Measurements from ENCODE around the gene CTXN3. TPM values are rescaled to one million over a fixed set of nuclear protein-coding genes. Genes with fewer than 3 reads are reported as not detected.
"Not testable (repeated sequence)": the region's sequence is repeated elsewhere in the genome, so short reads cannot be mapped to it uniquely, and the experiment has no call there.

CTXN3 gene
- total RNA-seq, 4 donors from 2014 or later = 0.13 TPM; not detected in 3

DNA sequence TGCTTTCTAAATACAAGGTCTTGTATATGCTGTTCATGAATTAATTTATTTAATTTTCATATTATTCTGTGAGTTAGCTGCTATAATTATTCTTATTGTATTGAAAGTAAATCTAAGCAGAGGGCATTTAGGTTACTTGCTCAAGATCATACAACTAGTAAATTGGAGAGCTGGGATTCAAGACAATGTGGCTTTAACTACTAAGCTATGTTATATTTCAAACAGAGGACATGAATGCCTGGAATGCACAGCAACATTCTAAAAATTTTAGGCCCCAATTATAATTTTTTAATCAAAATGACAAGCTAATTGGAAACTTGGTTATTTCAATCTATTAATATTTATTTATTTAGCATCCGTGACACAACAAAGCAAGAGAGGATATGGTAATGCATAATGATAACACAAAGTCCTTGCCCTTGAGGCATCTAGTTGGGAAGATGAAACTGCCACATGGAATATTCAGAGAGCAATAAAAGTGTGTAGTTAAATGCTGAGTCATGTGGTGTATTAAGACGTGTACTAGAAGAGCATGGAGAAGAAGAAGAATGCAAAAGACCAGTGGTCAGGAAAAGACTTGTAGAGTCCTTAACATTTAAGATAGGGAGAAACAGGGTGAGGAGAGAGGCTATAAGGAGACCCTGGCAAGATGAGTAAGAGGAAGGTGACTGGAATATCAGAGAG is 24.4 kb downstream of the CTXN3 start:
- H3K36me3 ChIP-seq = no peaks in the 10 kb centered on the region
- no peak for DNase-seq
- no peaks in the 10 kb centered on the region for H3K4me1 ChIP-seq
- H3K27ac ChIP-seq = no peak overlapping the region
- TF ChIP-seq, protein P1, sequence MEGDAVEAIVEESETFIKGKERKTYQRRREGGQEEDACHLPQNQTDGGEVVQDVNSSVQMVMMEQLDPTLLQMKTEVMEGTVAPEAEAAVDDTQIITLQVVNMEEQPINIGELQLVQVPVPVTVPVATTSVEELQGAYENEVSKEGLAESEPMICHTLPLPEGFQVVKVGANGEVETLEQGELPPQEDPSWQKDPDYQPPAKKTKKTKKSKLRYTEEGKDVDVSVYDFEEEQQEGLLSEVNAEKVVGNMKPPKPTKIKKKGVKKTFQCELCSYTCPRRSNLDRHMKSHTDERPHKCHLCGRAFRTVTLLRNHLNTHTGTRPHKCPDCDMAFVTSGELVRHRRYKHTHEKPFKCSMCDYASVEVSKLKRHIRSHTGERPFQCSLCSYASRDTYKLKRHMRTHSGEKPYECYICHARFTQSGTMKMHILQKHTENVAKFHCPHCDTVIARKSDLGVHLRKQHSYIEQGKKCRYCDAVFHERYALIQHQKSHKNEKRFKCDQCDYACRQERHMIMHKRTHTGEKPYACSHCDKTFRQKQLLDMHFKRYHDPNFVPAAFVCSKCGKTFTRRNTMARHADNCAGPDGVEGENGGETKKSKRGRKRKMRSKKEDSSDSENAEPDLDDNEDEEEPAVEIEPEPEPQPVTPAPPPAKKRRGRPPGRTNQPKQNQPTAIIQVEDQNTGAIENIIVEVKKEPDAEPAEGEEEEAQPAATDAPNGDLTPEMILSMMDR (IDR thresholded peaks at IDR 0.05) = no peak
- no peak for TF ChIP-seq POLR2A (IDR thresholded peaks at IDR 0.05)
- H3K9me3 ChIP-seq = no peaks in the 10 kb centered on the region
- no peak overlapping the region for H3K4me3 ChIP-seq
- WGBS, 2 donors = 60 to 62% methylated on average over 2 of the region's 2 CpGs
- intact Hi-C loops (cut with DNase I) = no loop called here
- no peaks in the 10 kb centered on the region for H3K27me3 ChIP-seq

DNA sequence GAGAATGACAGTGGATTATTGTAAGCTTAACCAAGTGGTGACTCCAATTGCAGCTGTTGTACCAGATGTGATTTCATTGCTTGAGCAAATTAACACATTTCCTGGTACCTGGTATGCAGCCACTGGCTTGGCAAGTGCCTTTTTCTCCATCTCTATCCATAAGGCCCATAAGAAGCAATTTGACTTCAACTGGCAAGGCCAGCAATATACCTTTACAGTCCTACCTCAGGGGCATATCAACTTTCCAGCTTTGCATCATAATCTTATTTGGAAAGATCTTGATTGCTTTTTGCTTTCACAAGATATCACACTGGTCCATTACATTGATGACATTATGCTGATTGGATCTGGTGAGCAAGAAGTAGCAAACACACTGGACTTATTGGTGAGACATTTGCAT is 28.1 kb downstream of the CTXN3 start:
- H3K4me1 ChIP-seq; H3K4me3 ChIP-seq; H3K9me3 ChIP-seq; H3K27ac ChIP-seq; H3K36me3 ChIP-seq; intact Hi-C loops (cut with DNase I); H3K27me3 ChIP-seq; DNase-seq: not testable (repeated sequence)

DNA sequence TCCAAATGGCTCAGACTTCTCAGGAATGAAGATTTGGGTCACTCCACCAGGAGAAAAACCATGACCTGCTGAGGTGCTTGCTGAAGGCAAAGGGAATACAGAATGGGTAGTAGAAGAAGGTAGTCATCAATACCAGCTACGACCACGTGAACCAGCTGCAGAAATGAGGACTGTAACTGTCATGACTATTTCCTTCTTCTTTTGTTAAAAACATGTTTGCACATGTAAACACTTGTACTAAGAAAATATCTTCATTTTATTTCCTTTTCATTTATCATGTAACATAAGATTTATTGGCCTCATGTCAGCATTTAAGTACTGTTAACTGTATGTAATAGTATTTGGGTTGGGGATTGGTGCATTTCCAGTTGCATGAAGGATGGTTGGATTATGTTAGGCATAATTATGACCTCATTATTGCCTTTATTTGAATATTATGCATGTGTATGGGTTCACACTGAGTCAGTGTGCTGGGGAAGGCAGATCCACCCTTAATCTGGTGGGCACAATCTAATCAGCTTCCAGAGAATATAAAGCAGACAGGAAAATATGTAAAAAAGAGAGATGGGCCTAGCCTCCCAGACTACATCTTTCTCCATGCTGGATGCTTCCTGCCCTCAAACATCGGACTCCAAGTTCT is 30.9 kb downstream of the CTXN3 start:
- H3K27me3 ChIP-seq; H3K4me1 ChIP-seq; intact Hi-C loops (cut with DNase I); H3K36me3 ChIP-seq; DNase-seq; H3K4me3 ChIP-seq; H3K9me3 ChIP-seq; H3K27ac ChIP-seq: not testable (repeated sequence)
- 51 to 52% methylated on average over 3 of the region's 3 CpGs for WGBS, 2 donors

DNA sequence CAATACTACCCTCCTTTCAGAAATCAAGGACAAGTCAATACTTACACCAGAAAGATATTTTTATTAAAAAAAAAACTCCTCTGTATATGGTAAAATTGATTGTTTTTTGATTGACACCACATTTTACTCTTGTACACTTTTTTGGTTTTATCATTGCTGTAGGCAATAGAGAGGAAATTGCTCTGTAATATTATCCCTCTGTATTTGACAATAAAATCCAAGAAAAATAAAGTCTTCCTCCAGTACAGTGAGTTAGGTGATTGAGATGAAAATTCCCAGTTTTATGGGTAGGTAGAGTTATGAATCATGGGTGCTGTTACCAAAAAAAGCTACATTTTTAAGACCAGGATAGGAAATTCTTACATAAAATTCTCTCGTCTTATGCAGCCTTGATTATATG is 31.7 kb downstream of the CTXN3 start:
- H3K27me3 ChIP-seq = no peaks in the 10 kb centered on the region
- no peaks in the 10 kb centered on the region for H3K36me3 ChIP-seq
- intact Hi-C loops (cut with DNase I) = no loop called here
- no peak for TF ChIP-seq POLR2A (IDR thresholded peaks at IDR 0.05)
- TF ChIP-seq, protein P1 (IDR thresholded peaks at IDR 0.05) = no peak
- H3K4me1 ChIP-seq = peaks cover 0 to 7% (median 0%) of the 10 kb centered on the region in 3 donors
- 85 to 88% methylated on average over 1 of the region's 1 CpG for WGBS, 2 donors
- no peak overlapping the region for H3K27ac ChIP-seq
- H3K9me3 ChIP-seq = no peaks in the 10 kb centered on the region
- DNase-seq = no peak
- no peak overlapping the region for H3K4me3 ChIP-seq

DNA sequence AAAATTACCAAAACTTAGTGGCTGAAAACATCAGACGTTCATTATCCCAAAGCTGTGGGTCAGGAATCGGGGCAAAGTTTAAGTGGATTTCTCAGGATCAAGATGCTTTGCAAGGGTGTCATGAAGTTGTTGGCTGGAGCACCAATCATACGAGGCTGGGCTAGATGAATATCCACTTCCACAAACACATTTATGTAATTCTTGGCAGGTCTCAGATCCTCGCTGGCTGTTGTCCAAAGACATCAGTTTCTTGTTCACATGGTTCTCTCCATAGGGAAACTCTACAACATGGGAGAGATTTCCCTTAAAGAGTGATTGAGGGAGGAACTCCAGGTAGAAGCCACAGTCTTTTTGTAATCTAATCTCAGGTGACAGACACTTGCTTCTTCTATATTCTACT is 34.1 kb downstream of the CTXN3 start:
- intact Hi-C loops (cut with DNase I) = no loop called here
- TF ChIP-seq, protein P1 (IDR thresholded peaks at IDR 0.05) = no peak
- TF ChIP-seq POLR2A (IDR thresholded peaks at IDR 0.05) = no peak
- DNase-seq = no peak

DNA sequence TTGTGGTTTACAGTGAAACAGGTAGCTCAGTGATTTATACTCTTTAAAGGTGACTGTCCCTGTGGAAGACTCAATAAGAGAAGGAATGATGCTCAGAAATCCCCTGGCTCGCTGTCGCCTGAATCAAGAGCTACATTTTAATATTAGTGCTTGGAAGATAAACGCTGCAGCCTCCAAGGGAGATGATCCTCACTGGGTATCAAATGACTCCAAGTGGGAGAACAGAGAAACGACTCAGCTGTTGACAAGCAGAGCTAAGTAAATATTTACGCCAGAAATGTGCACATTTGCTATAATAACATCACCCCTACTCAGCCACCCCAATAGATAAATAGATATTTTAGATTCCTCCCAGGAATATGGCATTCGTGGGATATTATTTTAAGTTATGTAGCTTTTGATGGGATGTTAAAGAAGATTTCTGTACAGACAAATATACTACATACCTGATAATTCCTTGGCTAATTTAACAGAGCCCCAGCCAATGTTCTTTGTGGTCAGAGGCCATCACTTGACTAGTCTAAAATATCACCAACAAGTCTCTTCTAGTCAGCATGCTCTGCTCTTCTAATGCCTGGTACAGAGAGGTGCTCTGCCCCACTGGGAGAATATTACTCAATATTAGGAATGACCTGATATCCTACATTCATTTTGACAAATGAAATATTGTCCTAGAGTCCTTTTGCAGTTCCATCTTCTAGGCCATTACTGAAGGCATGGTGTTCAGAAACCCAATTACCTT is 36.0 kb downstream of the CTXN3 start:
- H3K9me3 ChIP-seq = no peaks in the 10 kb centered on the region
- WGBS, 2 donors = 72 to 74% methylated on average over 6 of the region's 6 CpGs
- TF ChIP-seq, protein P1 (IDR thresholded peaks at IDR 0.05) = no peak
- no peak for TF ChIP-seq POLR2A (IDR thresholded peaks at IDR 0.05)
- peaks cover 0 to 15% (median 0%) of the 10 kb centered on the region in 3 donors for H3K4me1 ChIP-seq
- H3K27me3 ChIP-seq = no peaks in the 10 kb centered on the region
- no peak overlapping the region for H3K27ac ChIP-seq
- DNase-seq = no peak
- intact Hi-C loops (cut with DNase I) = no loop called here
- no peak overlapping the region for H3K4me3 ChIP-seq
- H3K36me3 ChIP-seq = no peaks in the 10 kb centered on the region

More for the DNA sequence above, 34.1 kb downstream of the CTXN3 start:
- Histone ChIP-seq H3K27ac (no peak overlapping the region), H3K9me3 (no peaks in the 10 kb centered on the region), H3K36me3 (no peaks in the 10 kb centered on the region), H3K4me3 (no peak overlapping the region), H3K4me1 (peaks cover 0 to 15% (median 0%) of the 10 kb centered on the region in 3 donors), H3K27me3 (no peaks in the 10 kb centered on the region)
- WGBS, 2 donors = 48 to 57% methylated on average over 4 of the region's 4 CpGs
